K562 (cell line): Measurements from ENCODE around the gene RERGL. TPM values are rescaled to one million over a fixed set of nuclear protein-coding genes. Genes with fewer than 3 reads are reported as not detected.

ENCODE experiments used
- ATAC-seq: fragments of 200-7000 bp; cut with Tn5 transposase; 3 replicates; pipeline ENCODE4 v1.9.1; 2020; ENCODE audit warnings: moderate library complexity
- BruUV-seq: library from RNA; stranded (reverse); fragments of 400-500 nt; replicated peaks from 2 replicates; lab custom pipeline; 2021; lab: Mats Ljungman, UMichigan
- CTCF ChIA-PET: fragments of 300-600 bp; formaldehyde crosslinking; extraction: SDS; loops from one replicate; lab custom pipeline; 2021; ENCODE audit warnings: low intra/inter-chr PET ratio; lab: Yijun Ruan, JAX
- POLR2A ChIA-PET: fragments of 300-600, 350-650 bp; sonication (Branson Sonifier 250); formaldehyde crosslinking; extraction: SDS; loops from one replicate; lab custom pipeline; 2021; ENCODE audit warnings: antibody characterized with exemption, inconsistent platforms; lab: Yijun Ruan, JAX
- DNase-seq, 4 experiments: peaks; one replicate each; pipeline versions ENCODE4 v3.0.0 to v3.0.0-alpha.2; 2011 to 2018; ENCODE audit warnings: low spot score in 3 of 4, mixed read lengths in 3 of 4; ENCODE audit errors: extremely low read depth in 1 of 4
- FAIRE-seq: peaks from 2 replicates; lab custom pipeline; 2011; peaks lifted over from hg19 to GRCh38; lab: Jason Lieb, UNC
- H2AFZ ChIP-seq: 2 replicates; pipeline ENCODE4 v1.6.0; 2011; ENCODE audit warnings: low read depth, low read length, control low read depth, inconsistent platforms
- H3K27ac ChIP-seq: fragments of 200-600 bp; 3 replicates; pipeline ENCODE4 v1.8.0; 2011; ENCODE audit warnings: low read depth, mild to moderate bottlenecking, control low read depth, inconsistent platforms, low read length, moderate library complexity, mixed read lengths; ENCODE audit errors: extremely low read depth
- H3K27me3 ChIP-seq, 2 experiments: fragments of 300-600 bp in 1 of 2; 2 replicates in 1 of 2; 3 replicates in 1 of 2; pipeline versions ENCODE4 v1.6.0 to v1.8.0; 2011; ENCODE audit warnings: inconsistent platforms in 2 of 2, low read length in 2 of 2, mild to moderate bottlenecking in 1 of 2, mixed read lengths in 1 of 2, moderate library complexity in 1 of 2; ENCODE audit not compliant: control insufficient read depth in 2 of 2, insufficient read depth in 2 of 2
- H3K36me3 ChIP-seq: fragments of 300-600 bp; 3 replicates; pipeline ENCODE4 v1.8.0; 2011; ENCODE audit warnings: mild to moderate bottlenecking, low read length, inconsistent platforms; ENCODE audit not compliant: control insufficient read depth, insufficient read depth
- H3K4me1 ChIP-seq, 2 experiments: fragments of 200-600 bp in 1 of 2; replicated peaks in 1 of 2; 2 replicates in 1 of 2; 3 replicates in 1 of 2; pipeline versions ENCODE4 v1.5.1 to v1.8.0; 2011; ENCODE audit warnings: inconsistent platforms in 2 of 2, low read length in 2 of 2, mild to moderate bottlenecking in 1 of 2, mixed read lengths in 1 of 2, moderate library complexity in 1 of 2; ENCODE audit not compliant: control insufficient read depth in 2 of 2, insufficient read depth in 2 of 2
- H3K4me2 ChIP-seq: 2 replicates; pipeline ENCODE4 v1.6.1; 2011; ENCODE audit warnings: low read length, control low read depth, inconsistent platforms, mixed read lengths; ENCODE audit not compliant: insufficient read depth
- H3K4me3 ChIP-seq: fragments of 200-600 bp; sonication (generic), shearing (Covaris generic); 2 replicates; pipeline ENCODE4 v1.5.1; 2016; ENCODE audit warnings: control low read depth, inconsistent platforms
- H3K79me2 ChIP-seq: fragments of 200-600 bp; 3 replicates; pipeline ENCODE4 v1.8.0; 2011; ENCODE audit warnings: low read length, inconsistent platforms; ENCODE audit not compliant: control insufficient read depth, insufficient read depth
- H3K9ac ChIP-seq, 2 experiments: 2 replicates each; pipeline versions ENCODE4 v1.6.0 to v1.6.1; 2011; ENCODE audit warnings: low read depth in 2 of 2, low read length in 2 of 2, control low read depth in 1 of 2, inconsistent platforms in 1 of 2, mild to moderate bottlenecking in 1 of 2, mixed read lengths in 1 of 2; ENCODE audit not compliant: insufficient read depth in 1 of 2
- H3K9me1 ChIP-seq: one replicate; pipeline ENCODE4 v1.6.0; 2011; ENCODE audit warnings: inconsistent platforms, mild to moderate bottlenecking, low read length, moderate library complexity; ENCODE audit not compliant: control insufficient read depth, insufficient read depth
- H3K9me3 ChIP-seq: replicated peaks from 2 replicates; pipeline ENCODE4 v1.5.1; 2011; ENCODE audit warnings: low read depth, low read length, inconsistent platforms; ENCODE audit not compliant: control insufficient read depth, insufficient read depth
- H4K20me1 ChIP-seq: replicated peaks from 2 replicates; pipeline ENCODE4 v1.6.1; 2011; ENCODE audit warnings: low read length, inconsistent platforms, mixed read lengths; ENCODE audit not compliant: control insufficient read depth, insufficient read depth
- BRCA1 ChIP-seq, 2 experiments: fragments of 450-650 bp in 1 of 2; sonication (generic) in 1 of 2; formaldehyde crosslinking in 1 of 2; IDR thresholded peaks; 2 replicates each; pipeline versions ENCODE4 v1.5.0 to v1.6.1; 2017 to 2020; ENCODE audit warnings: mild to moderate bottlenecking in 1 of 2, missing genetic modification reagents in 1 of 2
- CBX1 ChIP-seq: sonication (generic); IDR thresholded peaks from 2 replicates; pipeline ENCODE4 v1.6.1; 2016; ENCODE audit warnings: antibody characterized with exemption, low read depth, mild to moderate bottlenecking
- ELF4 ChIP-seq: fragments of 450-650 bp; formaldehyde crosslinking; IDR thresholded peaks from 2 replicates; pipeline ENCODE4 v1.4.0; 2022; ENCODE audit warnings: missing genetic modification characterization
- PHF21A ChIP-seq: fragments of 450-650 bp; IDR thresholded peaks from 2 replicates; pipeline ENCODE4 v1.6.1; 2017; ENCODE audit warnings: low read depth, borderline replicate concordance
- SETDB1 ChIP-seq: IDR thresholded peaks from one replicate; pipeline ENCODE4 v1.6.1; 2012; ENCODE audit warnings: low read length, control low read depth, inconsistent platforms
- SRF ChIP-seq, 2 experiments: fragments of 250-450, 450-650 bp in 1 of 2; sonication (Bioruptor Pico) in 1 of 2; sonication (generic) in 1 of 2; formaldehyde crosslinking; IDR thresholded peaks; 2 replicates each; pipeline versions ENCODE4 v1.5.0 to v1.5.1; 2020 to 2022; ENCODE audit warnings: mild to moderate bottlenecking in 1 of 2, missing genetic modification reagents in 1 of 2
- TEAD1 ChIP-seq, 2 experiments: fragments of 450-650 bp in 1 of 2; sonication (generic) in 1 of 2; formaldehyde crosslinking; IDR thresholded peaks; 2 replicates each; pipeline versions ENCODE4 v1.4.0 to v1.8.0; 2020 to 2022; ENCODE audit warnings: mild to moderate bottlenecking in 2 of 2, missing genetic modification reagents in 1 of 2
- ZNF668 ChIP-seq: fragments of 250-450 bp; sonication (Bioruptor Pico); IDR thresholded peaks from 2 replicates; pipeline ENCODE4 v1.8.0; 2022; ENCODE audit warnings: mild to moderate bottlenecking, inconsistent platforms
- WGBS: fragments of 100-300 bp; shearing (Covaris generic); methylation state at CpG from one replicate; pipeline ENCODE4 v1.1.6; 2016; ENCODE audit warnings: low coverage, mixed read lengths; ENCODE audit not compliant: insufficient coverage; ENCODE audit errors: missing lambda C conversion rate; 5-methylcytosine and 5-hydroxymethylcytosine counted together
- in situ Hi-C: fragments of 300-500 bp; cut with MboI; formaldehyde crosslinking; loops from 4 replicates; pipeline ENCODE4 v1.15.0; 2018; ENCODE audit warnings: inconsistent platforms, mixed read lengths
- intact Hi-C: fragments of 100-400 bp; cut with micrococcal nuclease; formaldehyde crosslinking; loops from 2 replicates; pipeline ENCODE4 v1.14.2; 2022
- polyA plus RNA-seq, 8 experiments: library from polyadenylated mRNA; depleted of rRNA in 4 of 8; stranded (reverse) in 5 of 8; unstranded in 3 of 8; fragments of >200 nt; fragmentation: Nextera tagmentation in 2 of 8; fragmentation: Illumina TruSeq in 1 of 8; extraction: Ambion mirVana in 2 of 8; extraction: Trizol in 1 of 8; gene quantifications; 2 replicates each; pipeline versions ENCODE4 v1.2.1 to v1.2.3, GENCODE V29; 2011 to 2014; ENCODE audit warnings: inconsistent platforms in 1 of 8, missing spikeins in 1 of 8
- total RNA-seq, 7 experiments: library from RNA; depleted of rRNA in 6 of 7; stranded (reverse); fragments of >200 nt in 6 of 7; fragmentation: Illumina TruSeq in 2 of 7; extraction: Trizol in 2 of 7; gene quantifications; 2 replicates each; pipeline versions ENCODE4 v1.2.1 to v1.2.3, GENCODE V29; 2011 to 2021; ENCODE audit warnings: low replicate concordance in 1 of 7
- TF ChIP-seq, protein P1 (sequence below): fragments of 450-650 bp; conservative IDR thresholded peaks from 2 replicates; pipeline ENCODE4 v1.6.1; 2016; ENCODE audit warnings: missing genetic modification characterization, low read depth, mild to moderate bottlenecking, control low read depth, missing compliant biosample characterization
- TF ChIP-seq, protein P2 (sequence below): fragments of 250-450 bp; sonication (Bioruptor Pico); IDR thresholded peaks from 2 replicates; pipeline ENCODE4 v1.5.1; 2021; ENCODE audit warnings: mild to moderate bottlenecking
- TF ChIP-seq, protein P3 (sequence below): fragments of 450-650 bp; IDR thresholded peaks from 2 replicates; pipeline ENCODE4 v1.6.1; 2016; ENCODE audit warnings: low read depth

The RERGL gene
- total and polyA plus RNA-seq, 9 of the 15 experiments (the other 6 are each of a cell fraction or from before 2014, with no cell fraction given) = 0.11 TPM; not detected in 8

DNA sequence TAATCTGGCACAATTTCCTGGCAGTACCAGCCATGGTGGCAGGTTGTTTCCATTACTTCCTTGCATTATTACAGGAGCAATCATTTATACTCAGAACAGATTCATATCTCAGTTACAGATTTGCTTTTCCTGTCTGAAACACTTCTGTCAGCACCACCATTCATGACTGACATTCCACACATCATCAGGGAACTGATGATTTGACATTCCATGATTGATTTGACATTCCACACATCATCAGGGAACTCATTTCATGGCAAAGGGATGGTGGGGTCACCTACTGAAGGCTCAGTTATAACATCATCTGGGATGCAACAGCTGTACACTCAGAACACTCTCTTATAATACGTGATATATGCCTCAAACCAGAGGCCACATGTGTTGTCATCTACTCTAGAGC, 30.9 kb upstream of the RERGL start:
- no peak overlapping the region for H3K4me2 ChIP-seq
- BruUV-seq = no TSS peak
- no peak for ATAC-seq
- no peaks in the 10 kb centered on the region for H4K20me1 ChIP-seq
- no peak for DNase-seq
- CTCF ChIA-PET = no interaction called here
- H2AFZ ChIP-seq = no peak overlapping the region
- no peak overlapping the region for H3K9ac ChIP-seq
- no peak overlapping the region for H3K4me3 ChIP-seq
- H3K9me3 ChIP-seq = no peaks in the 10 kb centered on the region
- H3K27ac ChIP-seq = no peak overlapping the region
- FAIRE-seq = no peak
- H3K27me3 ChIP-seq = no peaks in the 10 kb centered on the region
- no peaks in the 10 kb centered on the region for H3K4me1 ChIP-seq
- WGBS = 0% methylated on average over 1 of the region's 1 CpG
- in situ Hi-C loops (no loop called here), intact Hi-C loops (no loop called here)
- H3K79me2 ChIP-seq = no peaks in the 10 kb centered on the region
- no peaks in the 10 kb centered on the region for H3K9me1 ChIP-seq
- POLR2A ChIA-PET = no interaction called here
- H3K36me3 ChIP-seq = no peaks in the 10 kb centered on the region
- TF ChIP-seq, protein P1, sequence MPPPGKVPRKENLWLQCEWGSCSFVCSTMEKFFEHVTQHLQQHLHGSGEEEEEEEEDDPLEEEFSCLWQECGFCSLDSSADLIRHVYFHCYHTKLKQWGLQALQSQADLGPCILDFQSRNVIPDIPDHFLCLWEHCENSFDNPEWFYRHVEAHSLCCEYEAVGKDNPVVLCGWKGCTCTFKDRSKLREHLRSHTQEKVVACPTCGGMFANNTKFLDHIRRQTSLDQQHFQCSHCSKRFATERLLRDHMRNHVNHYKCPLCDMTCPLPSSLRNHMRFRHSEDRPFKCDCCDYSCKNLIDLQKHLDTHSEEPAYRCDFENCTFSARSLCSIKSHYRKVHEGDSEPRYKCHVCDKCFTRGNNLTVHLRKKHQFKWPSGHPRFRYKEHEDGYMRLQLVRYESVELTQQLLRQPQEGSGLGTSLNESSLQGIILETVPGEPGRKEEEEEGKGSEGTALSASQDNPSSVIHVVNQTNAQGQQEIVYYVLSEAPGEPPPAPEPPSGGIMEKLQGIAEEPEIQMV (tag) = no peak
- TF ChIP-seq ELF4 (CRISPR knock-in tag) (no peak), SRF (CRISPR knock-in tag; IDR thresholded peaks at IDR 0.05) (no peak), TEAD1 (CRISPR knock-in tag; IDR thresholded peaks at IDR 0.05) (no peak), BRCA1 (IDR thresholded peaks at IDR 0.05) (no peak), BRCA1 (CRISPR knock-in tag; IDR thresholded peaks at IDR 0.05) (no peak), PHF21A (no peak), ZNF668 (no peak), SETDB1 (no peak), CBX1 (no peak)
- TF ChIP-seq, protein P2, sequence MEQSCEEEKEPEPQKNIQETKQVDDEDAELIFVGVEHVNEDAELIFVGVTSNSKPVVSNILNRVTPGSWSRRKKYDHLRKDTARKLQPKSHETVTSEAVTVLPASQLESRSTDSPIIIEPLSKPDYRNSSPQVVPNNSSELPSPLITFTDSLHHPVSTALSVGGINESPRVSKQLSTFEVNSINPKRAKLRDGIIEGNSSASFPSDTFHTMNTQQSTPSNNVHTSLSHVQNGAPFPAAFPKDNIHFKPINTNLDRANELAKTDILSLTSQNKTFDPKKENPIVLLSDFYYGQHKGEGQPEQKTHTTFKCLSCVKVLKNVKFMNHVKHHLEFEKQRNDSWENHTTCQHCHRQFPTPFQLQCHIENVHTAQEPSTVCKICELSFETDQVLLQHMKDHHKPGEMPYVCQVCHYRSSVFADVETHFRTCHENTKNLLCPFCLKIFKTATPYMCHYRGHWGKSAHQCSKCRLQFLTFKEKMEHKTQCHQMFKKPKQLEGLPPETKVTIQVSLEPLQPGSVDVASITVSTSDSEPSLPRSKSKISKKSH (CRISPR knock-in tag) = no peak
- TF ChIP-seq, protein P3, sequence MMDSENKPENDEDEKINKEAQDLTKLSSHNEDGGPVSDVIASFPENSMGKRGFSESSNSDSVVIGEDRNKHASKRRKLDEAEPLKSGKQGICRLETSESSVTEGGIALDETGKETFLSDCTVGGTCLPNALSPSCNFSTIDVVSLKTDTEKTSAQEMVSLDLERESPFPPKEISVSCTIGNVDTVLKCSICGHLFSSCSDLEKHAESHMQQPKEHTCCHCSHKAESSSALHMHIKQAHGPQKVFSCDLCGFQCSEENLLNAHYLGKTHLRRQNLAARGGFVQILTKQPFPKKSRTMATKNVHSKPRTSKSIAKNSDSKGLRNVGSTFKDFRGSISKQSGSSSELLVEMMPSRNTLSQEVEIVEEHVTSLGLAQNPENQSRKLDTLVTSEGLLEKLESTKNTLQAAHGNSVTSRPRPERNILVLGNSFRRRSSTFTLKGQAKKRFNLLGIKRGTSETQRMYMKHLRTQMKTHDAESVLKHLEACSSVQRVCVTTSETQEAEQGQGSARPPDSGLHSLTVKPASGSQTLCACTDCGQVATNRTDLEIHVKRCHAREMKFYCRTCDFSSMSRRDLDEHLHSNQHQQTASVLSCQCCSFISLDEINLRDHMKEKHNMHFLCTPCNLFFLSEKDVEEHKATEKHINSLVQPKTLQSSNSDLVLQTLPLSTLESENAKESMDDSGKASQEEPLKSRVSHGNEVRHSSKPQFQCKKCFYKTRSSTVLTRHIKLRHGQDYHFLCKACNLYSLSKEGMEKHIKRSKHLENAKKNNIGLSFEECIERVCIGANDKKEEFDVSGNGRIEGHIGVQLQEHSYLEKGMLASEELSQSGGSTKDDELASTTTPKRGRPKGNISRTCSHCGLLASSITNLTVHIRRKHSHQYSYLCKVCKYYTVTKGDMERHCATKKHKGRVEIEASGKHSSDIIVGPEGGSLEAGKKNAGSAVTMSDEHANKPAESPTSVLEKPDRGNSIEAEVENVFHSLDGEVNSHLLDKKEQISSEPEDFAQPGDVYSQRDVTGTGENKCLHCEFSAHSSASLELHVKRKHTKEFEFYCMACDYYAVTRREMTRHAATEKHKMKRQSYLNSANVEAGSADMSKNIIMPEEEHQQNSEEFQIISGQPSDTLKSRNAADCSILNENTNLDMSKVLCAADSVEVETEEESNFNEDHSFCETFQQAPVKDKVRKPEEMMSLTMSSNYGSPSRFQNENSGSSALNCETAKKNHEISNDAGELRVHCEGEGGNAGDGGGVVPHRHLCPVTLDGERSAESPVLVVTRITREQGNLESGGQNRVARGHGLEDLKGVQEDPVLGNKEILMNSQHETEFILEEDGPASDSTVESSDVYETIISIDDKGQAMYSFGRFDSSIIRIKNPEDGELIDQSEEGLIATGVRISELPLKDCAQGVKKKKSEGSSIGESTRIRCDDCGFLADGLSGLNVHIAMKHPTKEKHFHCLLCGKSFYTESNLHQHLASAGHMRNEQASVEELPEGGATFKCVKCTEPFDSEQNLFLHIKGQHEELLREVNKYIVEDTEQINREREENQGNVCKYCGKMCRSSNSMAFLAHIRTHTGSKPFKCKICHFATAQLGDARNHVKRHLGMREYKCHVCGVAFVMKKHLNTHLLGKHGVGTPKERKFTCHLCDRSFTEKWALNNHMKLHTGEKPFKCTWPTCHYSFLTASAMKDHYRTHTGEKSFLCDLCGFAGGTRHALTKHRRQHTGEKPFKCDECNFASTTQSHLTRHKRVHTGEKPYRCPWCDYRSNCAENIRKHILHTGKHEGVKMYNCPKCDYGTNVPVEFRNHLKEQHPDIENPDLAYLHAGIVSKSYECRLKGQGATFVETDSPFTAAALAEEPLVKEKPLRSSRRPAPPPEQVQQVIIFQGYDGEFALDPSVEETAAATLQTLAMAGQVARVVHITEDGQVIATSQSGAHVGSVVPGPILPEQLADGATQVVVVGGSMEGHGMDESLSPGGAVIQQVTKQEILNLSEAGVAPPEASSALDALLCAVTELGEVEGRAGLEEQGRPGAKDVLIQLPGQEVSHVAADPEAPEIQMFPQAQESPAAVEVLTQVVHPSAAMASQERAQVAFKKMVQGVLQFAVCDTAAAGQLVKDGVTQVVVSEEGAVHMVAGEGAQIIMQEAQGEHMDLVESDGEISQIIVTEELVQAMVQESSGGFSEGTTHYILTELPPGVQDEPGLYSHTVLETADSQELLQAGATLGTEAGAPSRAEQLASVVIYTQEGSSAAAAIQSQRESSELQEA = no peak
